HG02798 (cell line): ENCODE results near the gene SLC25A11.
A peak's percentile ranks its signal among the peaks of the same experiment; 100 is the strongest.
"Not testable (repeated sequence)": the region's sequence is repeated elsewhere in the genome, so short reads cannot be mapped to it uniquely, and the experiment has no call there.

Source experiments
- ATAC-seq: cut with Tn5 transposase; IDR thresholded peaks from one replicate; pipeline ENCODE4 v1.9.1; 2021; ENCODE audit warnings: mild to moderate bottlenecking; ENCODE audit not compliant: unreplicated experiment, poor library complexity

The SLC25A11 gene

GRCh38 chr17:4921320-4921719 is 18.5 kb downstream of the SLC25A11 start:
- no peak for ATAC-seq

GRCh38 chr17:4920351-4921048 is 19.3 kb downstream of the SLC25A11 start:
- no peak for ATAC-seq

- ATAC-seq: no peak
These were observed 20.3 kb downstream of the SLC25A11 start for GRCh38 chr17:4919511-4920047.

DNA sequence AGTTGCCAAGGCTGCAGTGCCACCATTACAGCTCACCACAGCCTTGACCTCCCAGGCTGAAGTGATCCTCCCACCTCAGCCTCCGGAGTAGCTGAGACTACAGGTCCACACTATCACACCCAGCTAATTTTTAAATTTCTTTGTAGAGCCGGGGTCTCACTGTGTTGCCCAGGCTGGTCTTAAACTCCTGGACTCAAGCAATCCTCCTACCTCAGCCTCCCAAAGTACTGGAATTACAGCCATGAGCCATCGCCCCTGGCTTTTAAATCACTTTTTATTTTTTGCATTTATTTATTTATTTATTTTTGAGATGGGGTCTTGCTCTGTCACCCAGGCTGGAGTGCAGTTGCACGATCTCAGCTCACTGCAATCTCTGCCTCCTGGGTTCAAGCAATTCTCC is 25.3 kb downstream of the SLC25A11 start:
- ATAC-seq: not testable (repeated sequence)

GRCh38 chr17:4913994-4914393 is 25.9 kb downstream of the SLC25A11 start:
- ATAC-seq: no peak

- ATAC-seq: no peak
These were observed 30.9 kb downstream of the SLC25A11 start for GRCh38 chr17:4908711-4909496.

DNA sequence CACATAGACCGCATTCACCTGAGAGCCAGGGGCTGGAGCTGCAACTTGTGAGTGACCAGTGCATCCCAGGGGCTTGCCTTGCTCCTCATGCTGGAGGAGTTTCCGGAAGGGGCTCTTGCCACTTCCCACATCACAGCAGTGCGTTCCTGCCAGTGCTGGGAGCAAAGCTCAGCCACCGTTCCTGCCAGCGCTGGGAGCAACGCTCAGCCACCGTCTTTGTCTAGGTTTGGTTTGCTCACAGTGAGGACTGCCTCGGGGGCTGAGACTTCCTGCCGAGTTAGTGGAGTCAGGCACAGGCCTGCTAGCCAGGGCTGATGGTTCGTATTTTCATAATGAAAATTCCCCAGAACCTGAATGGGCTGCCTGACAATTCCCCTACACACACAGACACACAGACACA is 31.5 kb downstream of the SLC25A11 start:
- ATAC-seq: no peak

GRCh38 chr17:4906642-4907041 is 33.2 kb downstream of the SLC25A11 start:
- ATAC-seq: not testable (repeated sequence)

GRCh38 chr17:4903051-4903818 is 36.6 kb downstream of the SLC25A11 start, which contains the start of gene CHRNE:
CHRNE (minus strand) TSS chr17:4903098; CDS start chr17:4903063, 35 bp downstream.
- no peak for ATAC-seq

DNA sequence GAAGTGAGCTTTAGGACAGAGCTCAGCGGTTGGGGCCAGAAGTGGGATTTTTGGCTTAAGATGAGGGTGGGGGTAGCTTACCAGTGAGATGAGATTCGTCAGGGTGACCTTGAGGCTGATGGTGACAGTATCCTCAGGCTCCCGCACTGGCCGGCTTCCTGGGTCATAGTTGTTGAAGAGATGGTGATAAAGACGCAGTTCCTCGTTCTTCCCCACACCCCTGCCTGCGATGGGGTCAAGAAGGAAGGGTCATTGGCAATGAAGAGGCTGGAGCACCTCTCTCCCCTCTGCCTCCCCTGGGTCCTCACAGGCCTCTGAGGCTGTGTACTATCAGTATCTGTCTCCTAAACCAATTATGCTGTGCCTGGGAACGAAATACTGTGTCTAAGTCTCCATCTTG is 37.3 kb downstream of the SLC25A11 start:
- ATAC-seq: no peak

DNA sequence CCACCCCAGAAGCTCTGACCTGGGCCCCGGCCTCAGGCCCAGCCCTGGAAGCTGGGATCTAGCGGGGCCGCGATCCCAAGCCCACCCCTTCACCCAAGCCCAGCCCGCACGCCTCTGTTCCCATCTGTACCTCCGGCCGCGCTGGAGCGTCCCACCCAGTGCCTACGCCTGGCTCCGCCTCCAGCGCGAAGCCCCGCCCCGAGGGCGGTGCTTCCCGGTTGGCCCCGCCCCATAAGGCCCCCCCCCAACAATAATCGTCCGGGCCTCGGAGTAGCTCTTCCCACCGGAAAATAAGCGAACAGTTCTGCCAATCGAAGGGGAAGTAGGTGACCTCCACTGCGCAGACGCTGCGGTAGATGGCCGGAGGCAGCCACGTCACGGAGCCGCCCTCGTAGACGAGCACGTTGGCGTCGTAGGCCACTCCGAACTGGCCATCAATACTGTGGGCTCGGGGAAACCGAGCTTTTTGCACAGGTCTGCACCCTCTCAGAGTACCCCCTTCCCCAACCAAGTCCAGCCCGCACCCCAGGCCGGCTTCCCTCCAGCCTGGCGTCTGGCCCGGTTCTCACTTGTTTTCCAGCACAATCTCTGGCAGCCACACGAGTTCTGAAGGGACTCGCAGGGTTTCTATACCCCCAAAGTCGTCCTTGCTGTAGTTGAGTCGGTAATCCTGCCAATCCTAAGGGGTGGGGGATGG is 38.0 kb downstream of the SLC25A11 start:
- no peak for ATAC-seq

- no peak for ATAC-seq
These were observed 38.7 kb downstream of the SLC25A11 start for GRCh38 chr17:4901108-4901647.

- ATAC-seq: no peak
These were observed 39.4 kb downstream of the SLC25A11 start for GRCh38 chr17:4900231-4901107.

DNA sequence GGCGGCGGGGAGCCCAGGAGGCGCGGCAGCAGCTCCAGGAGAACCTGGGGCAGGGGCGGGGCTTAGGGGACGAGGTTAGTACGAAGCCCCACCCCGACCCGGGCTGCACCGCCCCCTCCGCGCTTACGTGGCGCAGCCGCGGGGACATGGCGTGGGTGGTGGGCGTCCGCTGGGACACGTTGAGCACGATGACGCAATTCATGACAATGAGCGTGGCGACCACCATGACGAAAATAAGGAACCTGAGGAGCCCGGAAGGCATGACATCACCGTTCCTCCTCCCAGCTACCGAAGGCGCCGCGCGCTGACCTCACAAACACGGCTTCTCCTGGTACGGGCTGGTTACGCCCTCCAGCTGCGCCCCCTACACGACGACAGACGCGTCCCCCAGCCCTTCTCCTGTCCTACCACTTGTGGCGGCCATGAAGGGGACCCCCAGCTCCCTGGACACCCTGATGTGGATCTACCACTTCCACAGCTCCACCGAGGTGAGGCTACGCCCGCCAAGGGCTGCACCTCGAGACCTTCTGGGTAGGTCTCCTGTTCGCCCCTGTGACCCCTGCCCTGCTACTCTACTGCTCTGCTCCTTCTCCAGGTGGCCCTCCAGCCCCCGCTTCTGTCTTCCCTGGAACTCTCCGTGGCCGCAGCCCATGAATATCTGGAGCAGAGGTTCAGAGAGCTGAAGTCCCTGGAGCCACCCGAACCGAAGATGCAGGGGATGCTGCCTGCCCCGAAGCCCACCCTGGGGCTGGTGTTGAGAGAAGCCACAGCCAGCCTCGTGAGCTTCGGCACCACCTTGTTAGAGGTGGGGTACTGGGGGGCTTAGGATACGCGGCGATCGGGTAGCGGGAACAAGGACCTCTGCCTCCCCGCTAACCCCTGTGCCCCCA is 40.3 kb downstream of the SLC25A11 start, which contains the start of gene C17orf107:
C17orf107 (plus strand) TSS at position 196 of the 890 bp plus-strand sequence; CDS start at position 423, 227 bp downstream.
- peak; percentile 73 for ATAC-seq

GRCh38 chr17:4898927-4899326 is 40.9 kb downstream of the SLC25A11 start:
- no peak for ATAC-seq

- ATAC-seq: no peak
These were observed 41.5 kb downstream of the SLC25A11 start for GRCh38 chr17:4898351-4898750.

DNA sequence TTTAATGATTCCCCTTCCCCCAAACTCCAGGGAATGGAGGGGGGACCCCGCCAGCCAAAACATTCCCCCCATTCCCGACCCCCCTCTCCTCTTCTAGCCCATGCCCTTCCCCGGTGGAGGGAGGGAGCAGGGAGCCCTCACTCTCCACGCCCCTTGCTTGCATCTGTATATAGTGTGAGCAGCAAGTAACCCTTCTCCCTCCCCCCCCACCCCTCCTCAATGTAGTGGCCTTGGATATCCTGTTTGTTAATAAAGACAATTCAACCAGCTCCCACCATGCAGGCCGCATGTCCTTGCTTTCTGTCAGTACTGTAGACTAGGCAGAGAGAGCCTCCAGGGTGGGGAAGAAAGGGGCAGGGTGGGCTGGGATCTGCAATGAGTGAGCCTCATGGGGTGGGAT is 42.1 kb downstream of the SLC25A11 start:
- ATAC-seq: no peak

GRCh38 chr17:4897198-4897687 is 42.6 kb downstream of the SLC25A11 start:
- no peak for ATAC-seq
